H54 (cell line): Measurements from ENCODE around the gene CLPSL1.

Experiments
- DNase-seq: peaks from one replicate; pipeline ENCODE4 v3.0.0; 2011; ENCODE audit warnings: low spot score, mixed read lengths; ENCODE audit not compliant: insufficient read length
- FAIRE-seq: peaks from 3 replicates; lab custom pipeline; 2011; peaks lifted over from hg19 to GRCh38; lab: Jason Lieb, UNC
- POLR2A ChIP-seq: IDR thresholded peaks from 2 replicates; pipeline ENCODE4 v1.6.1; 2011; ENCODE audit warnings: low read depth, mild to moderate bottlenecking, low read length

Gene CLPSL1

GRCh38 chr6:35777356-35778102 is 3.3 kb upstream of the CLPSL1 start:
- no peak for TF ChIP-seq POLR2A
- DNase-seq (no peak), FAIRE-seq (no peak)

- DNase-seq: no peak
- FAIRE-seq: no peak
Observed at GRCh38 chr6:35778437-35778836, 2.4 kb upstream of the CLPSL1 start.

GRCh38 chr6:35781290-35781689 is 471 bp downstream of the CLPSL1 start:
- FAIRE-seq (no peak), DNase-seq (no peak)

More at GRCh38 chr6:35778437-35778836, 2.4 kb upstream of the CLPSL1 start:
- TF ChIP-seq POLR2A: no peak

GRCh38 chr6:35782424-35782823 is 1.6 kb downstream of the CLPSL1 start:
- no peak for DNase-seq
- FAIRE-seq: no peak
- no peak for TF ChIP-seq POLR2A

More at GRCh38 chr6:35781290-35781689, 471 bp downstream of the CLPSL1 start:
- TF ChIP-seq POLR2A: no peak

GRCh38 chr6:35784200-35784599 is 3.4 kb downstream of the CLPSL1 start:
- no peak for TF ChIP-seq POLR2A
- DNase-seq: no peak
- FAIRE-seq: no peak

- DNase-seq: no peak
- no peak for TF ChIP-seq POLR2A
- no peak for FAIRE-seq
Observed at GRCh38 chr6:35786272-35786671, 5.5 kb downstream of the CLPSL1 start.

- FAIRE-seq: no peak
- DNase-seq: no peak
Observed at GRCh38 chr6:35786810-35787209, 6.0 kb downstream of the CLPSL1 start.

GRCh38 chr6:35787266-35788218 is 6.7 kb downstream of the CLPSL1 start:
- DNase-seq (no peak), FAIRE-seq (no peak)
- no peak for TF ChIP-seq POLR2A

More at GRCh38 chr6:35786810-35787209, 6.0 kb downstream of the CLPSL1 start:
- no peak for TF ChIP-seq POLR2A

GRCh38 chr6:35788423-35788982 is 7.7 kb downstream of the CLPSL1 start:
- TF ChIP-seq POLR2A: no peak
- no peak for FAIRE-seq

GRCh38 chr6:35790683-35791082 is 9.9 kb downstream of the CLPSL1 start:
- FAIRE-seq (no peak), DNase-seq (no peak)
- TF ChIP-seq POLR2A: no peak

More at GRCh38 chr6:35788423-35788982, 7.7 kb downstream of the CLPSL1 start:
- DNase-seq: no peak

GRCh38 chr6:35794536-35795452 is 14.0 kb downstream of the CLPSL1 start:
- TF ChIP-seq POLR2A: no peak
- FAIRE-seq (no peak), DNase-seq (no peak)

GRCh38 chr6:35795453-35796071 is 14.7 kb downstream of the CLPSL1 start:
- FAIRE-seq (no peak), DNase-seq (no peak)
- TF ChIP-seq POLR2A: no peak
